ENCODE measurements around the gene ACO1. TPM values are rescaled to one million over a fixed set of nuclear protein-coding genes. Genes with fewer than 3 reads are reported as not detected.

The ACO1 gene
- total and polyA plus RNA-seq, 9 of the 15 experiments (the other 6 are each of a cell fraction or from before 2014, with no cell fraction given): 0.96 to 29.7 (median 16.9) TPM

DNA sequence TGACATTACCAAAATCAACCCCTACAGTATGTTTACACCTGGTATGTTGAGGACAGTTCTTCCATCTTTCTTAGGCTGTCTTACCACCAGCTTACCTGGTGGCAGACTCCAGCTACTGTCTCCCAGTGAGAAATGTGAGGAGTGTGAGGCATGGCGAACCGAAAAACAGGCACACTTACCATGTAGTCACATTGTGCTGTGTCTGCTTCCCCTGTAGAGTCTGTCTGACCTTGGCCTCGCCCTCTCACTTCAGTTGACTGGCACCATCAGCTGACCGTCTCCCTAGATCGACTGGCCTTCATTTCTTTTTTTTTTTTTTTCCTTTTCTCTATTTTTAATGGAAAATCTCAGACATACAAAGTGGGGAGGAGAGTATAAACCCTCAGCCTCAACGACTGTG is 4.9 kb downstream of the ACO1 start:
- intact Hi-C loops (cut with micrococcal nuclease) (no loop called here), in situ Hi-C loops (cut with MboI) (loop anchor here (25.0 kb wide), 1 partner anchor 848 kb away; the partner anchor contains the start of gene SPINK4)
- DNase-seq (ENCODE audit: extremely low read depth in 1 of 4, low spot score in 3 of 4): no peak
- WGBS (ENCODE audit: insufficient coverage, low coverage, missing lambda C conversion rate): 72% methylated on average over 3 of the region's 6 CpGs
- no peak overlapping the region for H3K4me3 ChIP-seq
- H3K27me3 ChIP-seq (ENCODE audit: control insufficient read depth in 2 of 2, insufficient read depth in 2 of 2, low read length in 2 of 2): no peaks in the 10 kb centered on the region
- ChIA-PET CTCF (ENCODE audit: low intra/inter-chr PET ratio) (no interaction called here), POLR2A (interaction anchor here (0.6 to 0.9 kb wide), 2 partner anchors 184 to 193 kb away, joined by 3 read pairs; no protein-coding TSS in a partner anchor)
- no peak for TF ChIP-seq SREBF1 (IDR thresholded peaks at IDR 0.05; ENCODE audit: borderline replicate concordance, low read depth, low read length)
- no peak for TF ChIP-seq KAT2B (IDR thresholded peaks at IDR 0.05; ENCODE audit: low read depth, low read length)
- TF ChIP-seq PHF8 (IDR thresholded peaks at IDR 0.05; ENCODE audit: borderline replicate concordance, low read length): no peak
- TF ChIP-seq ZKSCAN3 (CRISPR knock-in tag; IDR thresholded peaks at IDR 0.05): no peak
- TF ChIP-seq PRMT5 (CRISPR knock-in tag; IDR thresholded peaks at IDR 0.05): no peak
- TF ChIP-seq CEBPB (tag; IDR thresholded peaks at IDR 0.05): no peak
- TF ChIP-seq, protein P1, sequence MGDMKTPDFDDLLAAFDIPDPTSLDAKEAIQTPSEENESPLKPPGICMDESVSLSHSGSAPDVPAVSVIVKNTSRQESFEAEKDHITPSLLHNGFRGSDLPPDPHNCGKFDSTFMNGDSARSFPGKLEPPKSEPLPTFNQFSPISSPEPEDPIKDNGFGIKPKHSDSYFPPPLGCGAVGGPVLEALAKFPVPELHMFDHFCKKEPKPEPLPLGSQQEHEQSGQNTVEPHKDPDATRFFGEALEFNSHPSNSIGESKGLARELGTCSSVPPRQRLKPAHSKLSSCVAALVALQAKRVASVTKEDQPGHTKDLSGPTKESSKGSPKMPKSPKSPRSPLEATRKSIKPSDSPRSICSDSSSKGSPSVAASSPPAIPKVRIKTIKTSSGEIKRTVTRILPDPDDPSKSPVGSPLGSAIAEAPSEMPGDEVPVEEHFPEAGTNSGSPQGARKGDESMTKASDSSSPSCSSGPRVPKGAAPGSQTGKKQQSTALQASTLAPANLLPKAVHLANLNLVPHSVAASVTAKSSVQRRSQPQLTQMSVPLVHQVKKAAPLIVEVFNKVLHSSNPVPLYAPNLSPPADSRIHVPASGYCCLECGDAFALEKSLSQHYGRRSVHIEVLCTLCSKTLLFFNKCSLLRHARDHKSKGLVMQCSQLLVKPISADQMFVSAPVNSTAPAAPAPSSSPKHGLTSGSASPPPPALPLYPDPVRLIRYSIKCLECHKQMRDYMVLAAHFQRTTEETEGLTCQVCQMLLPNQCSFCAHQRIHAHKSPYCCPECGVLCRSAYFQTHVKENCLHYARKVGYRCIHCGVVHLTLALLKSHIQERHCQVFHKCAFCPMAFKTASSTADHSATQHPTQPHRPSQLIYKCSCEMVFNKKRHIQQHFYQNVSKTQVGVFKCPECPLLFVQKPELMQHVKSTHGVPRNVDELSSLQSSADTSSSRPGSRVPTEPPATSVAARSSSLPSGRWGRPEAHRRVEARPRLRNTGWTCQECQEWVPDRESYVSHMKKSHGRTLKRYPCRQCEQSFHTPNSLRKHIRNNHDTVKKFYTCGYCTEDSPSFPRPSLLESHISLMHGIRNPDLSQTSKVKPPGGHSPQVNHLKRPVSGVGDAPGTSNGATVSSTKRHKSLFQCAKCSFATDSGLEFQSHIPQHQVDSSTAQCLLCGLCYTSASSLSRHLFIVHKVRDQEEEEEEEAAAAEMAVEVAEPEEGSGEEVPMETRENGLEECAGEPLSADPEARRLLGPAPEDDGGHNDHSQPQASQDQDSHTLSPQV (IDR thresholded peaks at IDR 0.05): no peak
- TF ChIP-seq KDM4B (IDR thresholded peaks at IDR 0.05; ENCODE audit: borderline replicate concordance in 2 of 2, low read depth in 1 of 2): no peak
- no peak for TF ChIP-seq NFE2 (IDR thresholded peaks at IDR 0.05; ENCODE audit: low read depth)
- no peak for TF ChIP-seq TAL1 (IDR thresholded peaks at IDR 0.05)
- TF ChIP-seq XRCC3 (IDR thresholded peaks at IDR 0.05): no peak
- no peak for TF ChIP-seq ZNF324 (CRISPR knock-in tag; IDR thresholded peaks at IDR 0.05)
- TF ChIP-seq ZNF217 (CRISPR knock-in tag; IDR thresholded peaks at IDR 0.05): no peak
- TF ChIP-seq ZNF695 (CRISPR knock-in tag; IDR thresholded peaks at IDR 0.05): no peak
- no peak for TF ChIP-seq PPARD (CRISPR knock-in tag; IDR thresholded peaks at IDR 0.05)
- no peak for TF ChIP-seq TRIM28 (IDR thresholded peaks at IDR 0.05)
- no peak for TF ChIP-seq U2AF1 (optimal IDR thresholded peaks at IDR 0.05; ENCODE audit: low read depth, low read length)
- no peak for TF ChIP-seq POLR2AphosphoS2 (IDR thresholded peaks at IDR 0.05; ENCODE audit: low read length)
- no peak overlapping the region for H2AFZ ChIP-seq (ENCODE audit: low read depth, low read length)
- no peak for ATAC-seq
- no peak overlapping the region for H3K9ac ChIP-seq (ENCODE audit: insufficient read depth in 1 of 2, low read depth in 2 of 2, low read length in 2 of 2)
- peaks cover 19% of the 10 kb centered on the region; the same call in 2 of the 3 replicates for H3K79me2 ChIP-seq (ENCODE audit: control insufficient read depth, insufficient read depth, low read length)
- no peaks in the 10 kb centered on the region for H4K20me1 ChIP-seq (replicated peaks; ENCODE audit: control insufficient read depth, insufficient read depth, low read length)
- no TSS peak for BruUV-seq (replicated peaks)
- no peak for FAIRE-seq
- no peaks in the 10 kb centered on the region for H3K9me3 ChIP-seq (replicated peaks; ENCODE audit: control insufficient read depth, insufficient read depth, low read depth, low read length)
- H3K27ac ChIP-seq (ENCODE audit: extremely low read depth, low read depth, low read length): no peak overlapping the region
- H3K4me1 ChIP-seq (replicated peaks in 1 of 2; ENCODE audit: control insufficient read depth in 2 of 2, insufficient read depth in 2 of 2, low read length in 2 of 2): peaks cover 0 to 4% of the 10 kb centered on the region in 2 experiments; a peak in 3 of 5 replicates
- no peak overlapping the region for H3K4me2 ChIP-seq (ENCODE audit: insufficient read depth, low read length)
- peaks cover 2% of the 10 kb centered on the region; the same call in 1 of the 3 replicates for H3K36me3 ChIP-seq (ENCODE audit: control insufficient read depth, insufficient read depth, low read length)
- H3K9me1 ChIP-seq (ENCODE audit: control insufficient read depth, insufficient read depth, low read length): no peaks in the 10 kb centered on the region

Measured in K562 (cell line).